Neutrophil (primary cell): ENCODE data around the gene MAPT.

ENCODE experiments used
- H3K27ac ChIP-seq: fragments of 200-600 bp; sonication (generic); 2 replicates; pipeline ENCODE4 v1.5.1; 2016; ENCODE audit warnings: mild to moderate bottlenecking, moderate library complexity
- H3K27me3 ChIP-seq: fragments of 200-600 bp; sonication (generic); 2 replicates; pipeline ENCODE4 v1.6.0; 2016; ENCODE audit warnings: mild to moderate bottlenecking
- H3K36me3 ChIP-seq: fragments of 200-600 bp; sonication (generic); 2 replicates; pipeline ENCODE4 v1.5.1; 2017
- H3K4me1 ChIP-seq, 2 experiments: fragments of 200-600 bp in 1 of 2; sonication (generic) in 1 of 2; 1 replicate in 1 of 2; 2 replicates in 1 of 2; pipeline versions ENCODE4 v1.5.1 to v1.6.1; 2013 to 2016; ENCODE audit warnings: low read depth in 1 of 2, low read length in 1 of 2, mild to moderate bottlenecking in 1 of 2, moderate library complexity in 1 of 2; ENCODE audit not compliant: control insufficient read depth in 1 of 2, insufficient read depth in 1 of 2
- H3K4me3 ChIP-seq, 2 experiments: fragments of 200-600 bp in 1 of 2; sonication (generic) in 1 of 2; 1 replicate in 1 of 2; 2 replicates in 1 of 2; pipeline ENCODE4 v1.5.1; 2013 to 2016; ENCODE audit warnings: low read depth in 1 of 2, low read length in 1 of 2, mild to moderate bottlenecking in 1 of 2, moderate library complexity in 1 of 2
- H3K9me3 ChIP-seq: fragments of 200-600 bp; sonication (generic); 2 replicates; pipeline ENCODE4 v1.5.1; 2016
- TF ChIP-seq, protein P1 (sequence below): fragments of 200-600 bp; sonication (generic); IDR thresholded peaks from 2 replicates; pipeline ENCODE4 v1.5.1; 2016; ENCODE audit warnings: antibody characterized with exemption

Gene MAPT

DNA sequence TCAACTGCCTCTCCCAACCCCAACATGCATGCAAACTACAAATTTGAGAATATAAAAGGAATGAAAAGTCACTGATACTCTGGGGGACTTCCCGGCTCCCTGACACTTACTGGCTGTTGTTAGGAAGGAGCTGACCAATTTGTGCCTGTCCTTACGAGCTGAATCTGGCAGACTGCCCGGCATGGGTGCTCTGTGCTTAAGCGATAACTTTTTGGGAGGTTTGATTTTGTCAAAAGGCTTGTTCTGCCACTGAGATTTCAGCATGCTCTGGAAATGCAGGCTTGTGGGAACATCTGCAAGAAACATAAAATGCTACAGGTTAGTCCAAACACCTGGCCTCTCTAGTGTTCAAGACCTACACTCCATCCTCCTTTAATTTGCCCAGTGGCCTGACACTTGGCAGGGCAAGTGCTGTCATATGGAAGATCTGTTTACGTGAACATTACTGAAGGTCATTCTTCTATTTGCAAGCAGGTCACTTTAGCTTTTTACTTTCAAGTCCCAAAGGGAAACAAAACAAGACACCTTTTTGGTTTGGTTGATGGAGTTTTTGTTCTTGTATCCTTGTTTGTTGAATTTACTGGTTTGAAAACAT lies 145.3 kb downstream of the MAPT start:
- no peak overlapping the region for H3K27ac ChIP-seq
- H3K4me3 ChIP-seq: no peak overlapping the region
- peaks cover 4 to 5% of the 10 kb centered on the region in 2 experiments for H3K4me1 ChIP-seq
- H3K36me3 ChIP-seq: peaks cover 92% of the 10 kb centered on the region
- TF ChIP-seq, protein P1, sequence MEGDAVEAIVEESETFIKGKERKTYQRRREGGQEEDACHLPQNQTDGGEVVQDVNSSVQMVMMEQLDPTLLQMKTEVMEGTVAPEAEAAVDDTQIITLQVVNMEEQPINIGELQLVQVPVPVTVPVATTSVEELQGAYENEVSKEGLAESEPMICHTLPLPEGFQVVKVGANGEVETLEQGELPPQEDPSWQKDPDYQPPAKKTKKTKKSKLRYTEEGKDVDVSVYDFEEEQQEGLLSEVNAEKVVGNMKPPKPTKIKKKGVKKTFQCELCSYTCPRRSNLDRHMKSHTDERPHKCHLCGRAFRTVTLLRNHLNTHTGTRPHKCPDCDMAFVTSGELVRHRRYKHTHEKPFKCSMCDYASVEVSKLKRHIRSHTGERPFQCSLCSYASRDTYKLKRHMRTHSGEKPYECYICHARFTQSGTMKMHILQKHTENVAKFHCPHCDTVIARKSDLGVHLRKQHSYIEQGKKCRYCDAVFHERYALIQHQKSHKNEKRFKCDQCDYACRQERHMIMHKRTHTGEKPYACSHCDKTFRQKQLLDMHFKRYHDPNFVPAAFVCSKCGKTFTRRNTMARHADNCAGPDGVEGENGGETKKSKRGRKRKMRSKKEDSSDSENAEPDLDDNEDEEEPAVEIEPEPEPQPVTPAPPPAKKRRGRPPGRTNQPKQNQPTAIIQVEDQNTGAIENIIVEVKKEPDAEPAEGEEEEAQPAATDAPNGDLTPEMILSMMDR: no peak
- no peaks in the 10 kb centered on the region for H3K9me3 ChIP-seq
- no peaks in the 10 kb centered on the region for H3K27me3 ChIP-seq

DNA sequence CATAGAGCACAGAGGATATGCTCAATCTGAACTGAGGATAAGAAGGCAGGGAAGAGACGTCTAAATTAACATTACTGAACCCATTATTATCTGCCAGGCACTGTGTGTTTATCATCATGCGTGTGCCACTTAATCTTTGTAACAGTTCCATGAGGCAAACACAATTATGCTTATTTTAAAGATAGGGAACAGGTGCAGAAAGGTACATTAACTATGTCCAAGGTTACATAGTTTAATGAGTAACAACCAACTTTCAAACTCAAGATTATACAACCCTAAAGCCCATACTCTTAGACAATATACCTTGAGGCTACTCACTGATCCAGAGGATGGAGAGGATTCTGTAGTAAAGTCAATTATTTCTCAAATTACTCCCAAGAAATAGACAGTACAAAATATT lies 147.9 kb downstream of the MAPT start:
- H3K4me1 ChIP-seq: peaks cover 4 to 5% of the 10 kb centered on the region in 2 experiments
- H3K9me3 ChIP-seq: no peaks in the 10 kb centered on the region
- TF ChIP-seq, protein P1: no peak
- H3K27me3 ChIP-seq: no peaks in the 10 kb centered on the region
- no peak overlapping the region for H3K4me3 ChIP-seq
- H3K36me3 ChIP-seq: peaks cover 86% of the 10 kb centered on the region
- H3K27ac ChIP-seq: no peak overlapping the region

DNA sequence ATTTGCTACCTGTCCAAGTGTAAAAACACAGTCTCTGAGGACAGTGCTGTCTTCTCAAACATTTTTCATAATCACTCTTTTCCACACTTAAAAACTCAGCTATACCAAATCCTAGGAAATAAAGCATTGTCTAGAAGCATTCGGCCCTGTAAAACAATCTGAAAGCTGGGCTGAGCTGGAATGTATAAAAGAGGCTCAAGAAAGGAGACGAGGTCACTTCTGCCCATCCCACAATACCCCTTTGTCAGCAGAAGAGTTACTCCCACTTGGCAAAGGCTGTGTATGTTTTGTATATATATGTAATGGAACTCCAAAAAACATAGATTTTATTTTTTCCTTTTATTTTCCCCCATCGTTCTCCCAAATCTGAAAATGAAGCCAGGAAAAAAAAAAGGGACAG lies 148.6 kb downstream of the MAPT start:
- Histone ChIP-seq H3K36me3 (peaks cover 86% of the 10 kb centered on the region), H3K27ac (no peak overlapping the region), H3K4me1 (peaks cover 4 to 5% of the 10 kb centered on the region in 2 experiments), H3K27me3 (no peaks in the 10 kb centered on the region), H3K9me3 (no peaks in the 10 kb centered on the region), H3K4me3 (no peak overlapping the region)
- TF ChIP-seq, protein P1: no peak

DNA sequence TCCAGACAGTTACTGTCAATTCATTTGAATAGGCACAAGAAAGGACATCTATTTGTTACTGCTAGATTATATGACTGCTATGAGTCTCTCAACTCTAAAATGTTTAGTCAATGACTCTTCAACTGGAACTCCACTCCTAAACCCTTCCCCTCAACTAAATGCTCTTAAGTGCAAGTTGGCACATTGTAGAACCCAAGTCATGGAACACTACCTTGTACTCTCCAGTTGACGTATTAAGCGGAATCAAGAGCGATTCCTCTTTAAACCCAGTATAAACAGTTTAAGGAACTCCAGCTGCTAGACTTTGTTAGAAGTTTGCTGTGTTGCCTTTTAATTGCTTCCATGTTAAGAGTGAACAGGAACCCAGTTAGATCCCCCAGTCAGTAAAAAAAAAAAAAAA lies 149.3 kb downstream of the MAPT start:
- H3K4me1 ChIP-seq: peaks cover 4 to 5% of the 10 kb centered on the region in 2 experiments
- no peak overlapping the region for H3K4me3 ChIP-seq
- no peaks in the 10 kb centered on the region for H3K9me3 ChIP-seq
- peaks cover 86% of the 10 kb centered on the region for H3K36me3 ChIP-seq
- peak overlapping the region; percentile 2 for H3K27ac ChIP-seq
- TF ChIP-seq, protein P1: no peak
- no peaks in the 10 kb centered on the region for H3K27me3 ChIP-seq

DNA sequence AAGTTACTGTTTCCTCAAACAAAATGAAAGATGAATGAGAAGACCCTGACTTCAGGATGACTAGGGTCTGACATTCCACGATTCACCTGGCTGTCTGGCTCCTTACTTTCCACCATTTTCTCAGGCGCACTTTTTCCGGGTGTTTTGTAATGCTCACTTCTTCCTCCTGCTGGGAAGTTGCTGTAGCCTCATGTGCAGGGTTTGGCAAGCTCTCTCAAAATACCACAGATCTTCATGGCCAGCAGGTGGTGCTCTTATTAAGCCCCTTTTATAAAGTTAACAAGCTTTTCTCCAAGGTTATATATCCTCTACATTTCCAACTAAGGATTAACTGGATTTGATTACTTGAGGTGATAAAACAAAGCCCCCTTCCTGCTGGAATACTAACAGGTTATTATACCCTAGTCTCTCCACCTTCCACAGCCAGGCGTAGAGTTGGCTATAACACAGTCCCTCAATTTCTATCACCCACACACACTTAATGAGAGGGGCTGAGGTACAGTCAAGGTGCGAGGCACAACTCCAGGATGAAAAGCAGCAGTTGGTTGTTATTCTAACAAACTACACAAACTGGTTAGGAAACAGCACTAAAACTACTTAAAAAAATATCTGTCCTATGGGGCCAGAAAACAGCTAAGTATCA lies 150.1 kb downstream of the MAPT start:
- Histone ChIP-seq H3K4me1 (peaks cover 4 to 5% of the 10 kb centered on the region in 2 experiments), H3K27ac (peak overlapping the region; percentile 7), H3K27me3 (no peaks in the 10 kb centered on the region), H3K36me3 (peaks cover 85% of the 10 kb centered on the region), H3K9me3 (no peaks in the 10 kb centered on the region), H3K4me3 (no peak overlapping the region)
- TF ChIP-seq, protein P1: no peak
